Gastroesophageal sphincter (tissue), 4 donors: ENCODE results near the gene ERFL. TPM values are rescaled to one million over a fixed set of nuclear protein-coding genes. Genes with fewer than 3 reads are reported as not detected.

Experiments used
- ATAC-seq: fragments of 150-250 bp; one replicate; pipeline ENCODE4 v1.9.1; 2016; ENCODE audit warnings: mild to moderate bottlenecking, moderate library complexity
- H3K27ac ChIP-seq, 4 donors: fragments of 200-600 bp; sonication (generic) in 3 of 4; 1 replicate in 3 of 4; 2 replicates in 1 of 4; pipeline ENCODE4 v1.5.1; 2016 to 2019
- H3K27me3 ChIP-seq: fragments of 200-600 bp; sonication (generic); one replicate; pipeline ENCODE4 v1.5.1; 2019
- H3K36me3 ChIP-seq, 2 donors: fragments of 200-600 bp; sonication (generic); one replicate each; pipeline ENCODE4 v1.5.1; 2019; ENCODE audit warnings: control low read depth in 1 of 2
- H3K4me1 ChIP-seq, 3 donors: fragments of 200-600 bp; sonication (generic); 1 replicate in 2 of 3; 2 replicates in 1 of 3; pipeline ENCODE4 v1.5.1; 2016 to 2019; ENCODE audit warnings: control low read depth in 2 of 3
- H3K4me3 ChIP-seq, 2 donors: fragments of 200-600 bp; sonication (generic); one replicate each; pipeline ENCODE4 v1.5.1; 2019; ENCODE audit warnings: mild to moderate bottlenecking in 1 of 2, moderate library complexity in 1 of 2
- H3K9me3 ChIP-seq, 3 donors: fragments of 200-600 bp; sonication (generic); one replicate each; pipeline ENCODE4 v1.5.1; 2017 to 2019; ENCODE audit warnings: control low read depth in 2 of 3
- EP300 ChIP-seq: sonication (generic); formaldehyde crosslinking; IDR thresholded peaks from one replicate; pipeline ENCODE4 v1.6.1; 2017; ENCODE audit warnings: antibody characterized with exemption, mild to moderate bottlenecking
- POLR2A ChIP-seq, 2 donors: fragments of 450-650 bp; IDR thresholded peaks; one replicate each; pipeline ENCODE4 v1.6.1; 2017; ENCODE audit warnings: antibody characterized with exemption in 2 of 2, mild to moderate bottlenecking in 2 of 2, moderate library complexity in 1 of 2
- POLR2AphosphoS5 ChIP-seq: sonication (generic); formaldehyde crosslinking; IDR thresholded peaks from one replicate; pipeline ENCODE4 v1.6.1; 2017; ENCODE audit warnings: antibody characterized with exemption
- WGBS, 2 donors: methylation state at CpG; one replicate each; pipeline ENCODE4 v1.1.5; 2018; ENCODE audit warnings: low coverage in 1 of 2; 5-methylcytosine and 5-hydroxymethylcytosine counted together
- total RNA-seq, 4 donors: library from RNA; depleted of rRNA; stranded (reverse); fragments of >200 nt; gene quantifications; one replicate each; pipeline ENCODE4 v1.1.0, GENCODE V29; 2016
- TF ChIP-seq, protein P1 (sequence below), 4 experiments: fragments of 200-600 bp in 2 of 4; fragments of 450-650 bp in 2 of 4; sonication (generic) in 1 of 4; IDR thresholded peaks; one replicate each; pipeline ENCODE4 v1.5.1; 2017 to 2019; ENCODE audit warnings: antibody characterized with exemption in 4 of 4, mild to moderate bottlenecking in 2 of 4, moderate library complexity in 2 of 4

Gene ERFL
- total RNA-seq, 4 donors from 2014 or later = not detected

DNA sequence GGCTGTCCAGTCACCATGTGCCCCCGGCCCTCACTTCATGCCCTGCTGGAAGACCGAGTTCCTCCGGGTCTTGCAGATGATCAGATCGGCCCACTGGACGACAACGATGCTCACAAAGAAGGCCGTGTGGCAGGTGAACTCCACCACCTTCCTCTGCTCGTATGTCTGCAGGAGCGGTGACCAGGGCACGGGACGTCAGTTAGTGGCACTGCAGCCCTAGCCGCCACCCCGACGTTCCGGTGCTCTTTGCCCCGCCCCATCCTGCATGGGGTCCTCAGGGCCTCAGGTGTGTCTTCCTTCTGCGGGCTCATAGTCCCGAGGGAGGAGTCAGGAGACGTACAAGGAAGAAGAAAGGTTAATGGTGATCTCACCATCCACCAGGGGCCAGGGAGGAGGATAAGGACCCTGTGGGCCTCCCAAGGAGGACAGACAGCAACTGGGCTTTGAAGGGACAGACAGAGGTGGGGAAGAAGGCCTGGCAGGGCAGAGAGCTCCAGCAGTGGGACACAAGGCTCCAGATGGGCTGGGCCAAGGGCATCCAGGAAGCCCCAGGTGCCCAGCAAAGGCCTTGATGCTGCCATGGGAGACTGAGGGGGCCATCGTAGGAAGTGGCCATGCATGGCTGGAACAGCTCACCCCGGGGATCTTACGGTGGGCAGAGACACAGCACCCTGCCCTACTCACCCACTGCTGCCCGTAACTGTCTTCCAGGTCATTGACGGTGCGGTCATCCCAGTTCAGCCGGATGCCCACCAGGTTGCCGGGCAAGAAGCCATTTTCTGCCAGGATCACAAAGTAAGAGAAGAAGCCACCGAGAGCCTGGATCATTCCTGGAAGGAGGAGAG, 40.7 kb upstream of the ERFL start:
- Histone ChIP-seq H3K36me3 (no peaks in the 10 kb centered on the region), H3K9me3 (no peaks in the 10 kb centered on the region), H3K4me1 (no peaks in the 10 kb centered on the region), H3K4me3 (no peak overlapping the region), H3K27me3 (peaks cover 54% of the 10 kb centered on the region), H3K27ac (no peak overlapping the region)
- TF ChIP-seq POLR2A (IDR thresholded peaks at IDR 0.05) (no peak), EP300 (no peak)
- TF ChIP-seq, protein P1, sequence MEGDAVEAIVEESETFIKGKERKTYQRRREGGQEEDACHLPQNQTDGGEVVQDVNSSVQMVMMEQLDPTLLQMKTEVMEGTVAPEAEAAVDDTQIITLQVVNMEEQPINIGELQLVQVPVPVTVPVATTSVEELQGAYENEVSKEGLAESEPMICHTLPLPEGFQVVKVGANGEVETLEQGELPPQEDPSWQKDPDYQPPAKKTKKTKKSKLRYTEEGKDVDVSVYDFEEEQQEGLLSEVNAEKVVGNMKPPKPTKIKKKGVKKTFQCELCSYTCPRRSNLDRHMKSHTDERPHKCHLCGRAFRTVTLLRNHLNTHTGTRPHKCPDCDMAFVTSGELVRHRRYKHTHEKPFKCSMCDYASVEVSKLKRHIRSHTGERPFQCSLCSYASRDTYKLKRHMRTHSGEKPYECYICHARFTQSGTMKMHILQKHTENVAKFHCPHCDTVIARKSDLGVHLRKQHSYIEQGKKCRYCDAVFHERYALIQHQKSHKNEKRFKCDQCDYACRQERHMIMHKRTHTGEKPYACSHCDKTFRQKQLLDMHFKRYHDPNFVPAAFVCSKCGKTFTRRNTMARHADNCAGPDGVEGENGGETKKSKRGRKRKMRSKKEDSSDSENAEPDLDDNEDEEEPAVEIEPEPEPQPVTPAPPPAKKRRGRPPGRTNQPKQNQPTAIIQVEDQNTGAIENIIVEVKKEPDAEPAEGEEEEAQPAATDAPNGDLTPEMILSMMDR (IDR thresholded peaks at IDR 0.05) = no peak
- 67 to 80% methylated on average over 10 to 12 of the region's 28 CpGs for WGBS, 2 donors
- no peak for ATAC-seq

DNA sequence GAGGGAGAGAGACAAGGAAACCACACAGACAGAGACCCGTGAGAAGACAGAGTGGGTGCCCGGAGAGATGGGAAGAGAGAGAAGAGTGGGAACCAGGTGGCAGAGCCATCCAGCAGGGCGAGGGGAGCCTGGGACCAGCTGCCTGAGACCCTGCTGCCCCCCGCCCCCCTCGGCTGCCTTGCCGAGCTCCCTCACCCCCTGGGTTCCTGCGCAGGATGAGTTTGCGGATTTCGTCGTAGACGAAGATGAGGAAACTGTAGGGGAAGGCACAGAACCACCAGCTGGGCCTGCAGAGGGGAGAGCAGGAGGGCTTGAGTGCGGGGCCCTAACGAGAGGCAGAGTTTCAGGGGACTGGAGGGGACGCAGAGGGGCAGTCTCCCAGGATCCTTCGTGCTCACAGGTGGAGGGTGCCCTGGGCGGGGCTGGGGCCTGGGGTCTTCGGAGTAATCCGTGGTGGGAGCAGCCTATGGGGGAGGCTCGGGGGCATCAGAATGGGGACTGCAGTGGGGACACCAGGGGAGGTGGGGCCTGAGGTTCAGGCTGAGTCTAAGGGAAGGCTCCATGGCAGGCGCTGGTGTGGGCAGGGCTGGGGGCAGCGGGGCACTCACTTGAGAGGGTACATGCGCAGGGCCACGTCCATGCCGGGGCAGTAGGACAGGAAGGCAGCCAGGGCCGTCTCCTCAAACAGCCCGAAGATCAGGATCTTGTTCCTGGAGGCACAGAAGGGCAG, 39.0 kb upstream of the ERFL start:
- Histone ChIP-seq H3K4me1 (no peaks in the 10 kb centered on the region), H3K4me3 (no peak overlapping the region), H3K36me3 (no peaks in the 10 kb centered on the region), H3K27me3 (peaks cover 54% of the 10 kb centered on the region), H3K27ac (no peak overlapping the region), H3K9me3 (no peaks in the 10 kb centered on the region)
- TF ChIP-seq, protein P1 (IDR thresholded peaks at IDR 0.05) = no peak
- TF ChIP-seq POLR2A (IDR thresholded peaks at IDR 0.05) = no peak
- no peak for TF ChIP-seq POLR2AphosphoS5
- TF ChIP-seq EP300 = no peak
- 43 to 60% methylated on average over 4 to 18 of the region's 26 CpGs for WGBS, 2 donors
- ATAC-seq = no peak

DNA sequence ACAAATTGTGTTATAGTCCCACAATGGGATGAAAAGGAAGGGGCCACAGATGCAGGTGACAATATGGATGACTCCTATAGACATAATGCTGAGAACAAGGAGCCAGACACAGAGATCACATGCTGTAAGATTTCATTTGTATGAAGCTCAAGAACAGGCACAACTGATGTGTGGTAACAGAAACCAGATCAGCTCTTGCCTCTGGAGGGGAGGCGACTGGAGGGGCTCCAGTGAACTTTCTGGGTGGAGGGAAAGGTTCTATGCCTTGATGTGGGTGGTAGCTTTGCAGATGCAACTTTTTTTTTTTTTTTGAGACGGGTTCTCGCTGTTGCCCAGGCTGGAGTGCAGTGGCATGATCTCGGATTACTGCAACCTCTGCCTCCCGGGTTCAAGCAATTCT, 36.9 kb upstream of the ERFL start:
- H3K4me3 ChIP-seq = no peak overlapping the region
- TF ChIP-seq, protein P1 (IDR thresholded peaks at IDR 0.05) = no peak
- TF ChIP-seq POLR2A (IDR thresholded peaks at IDR 0.05) = no peak
- no peak for TF ChIP-seq EP300
- TF ChIP-seq POLR2AphosphoS5 = no peak
- H3K9me3 ChIP-seq = no peaks in the 10 kb centered on the region
- H3K27me3 ChIP-seq = peaks cover 42% of the 10 kb centered on the region
- no peaks in the 10 kb centered on the region for H3K36me3 ChIP-seq
- ATAC-seq = no peak
- H3K27ac ChIP-seq = no peak overlapping the region
- 39 to 54% methylated on average over 4 to 5 of the region's 5 CpGs for WGBS, 2 donors
- H3K4me1 ChIP-seq = no peaks in the 10 kb centered on the region

DNA sequence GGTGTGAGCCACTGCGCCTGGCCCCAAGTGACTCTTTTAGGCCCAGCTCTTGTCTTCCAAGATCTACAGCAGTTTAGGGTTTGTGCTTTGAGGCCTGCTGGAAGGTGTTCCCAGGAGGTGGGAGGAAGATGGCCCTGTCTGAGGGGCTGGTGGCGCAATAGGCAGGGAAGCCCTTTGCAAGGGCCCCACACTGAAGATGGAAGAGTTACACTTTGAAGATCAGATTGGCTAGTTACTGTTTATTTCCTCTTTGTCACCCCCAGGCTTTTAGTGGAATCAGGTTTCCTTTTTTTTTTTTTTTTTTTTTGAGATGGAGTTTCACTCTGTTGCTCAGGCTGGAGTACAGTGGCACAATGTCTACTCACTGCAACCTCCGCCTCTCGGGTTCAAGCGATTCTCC, 32.7 kb upstream of the ERFL start:
- 90 to 100% methylated on average over 1 to 5 of the region's 5 CpGs for WGBS, 2 donors
- TF ChIP-seq, protein P1 (IDR thresholded peaks at IDR 0.05) = no peak
- TF ChIP-seq EP300 = no peak
- TF ChIP-seq POLR2A (IDR thresholded peaks at IDR 0.05) = no peak
- no peak for TF ChIP-seq POLR2AphosphoS5
- ATAC-seq = no peak

More for the DNA sequence above, 32.7 kb upstream of the ERFL start:
- Histone ChIP-seq H3K9me3 (no peaks in the 10 kb centered on the region), H3K27ac (no peak overlapping the region), H3K36me3 (peaks cover 0 to 14% of the 10 kb centered on the region in 2 donors), H3K27me3 (peaks cover 3% of the 10 kb centered on the region), H3K4me1 (peaks cover 0 to 24% (median 13%) of the 10 kb centered on the region in 3 donors), H3K4me3 (no peak overlapping the region)
